Fibroblast of lung (primary cell): Measurements from ENCODE around the gene CILP. TPM values are rescaled to one million over a fixed set of nuclear protein-coding genes. Genes with fewer than 3 reads are reported as not detected.

ENCODE experiments used
- DNase-seq, 2 donors: peaks; one replicate each; pipeline versions ENCODE4 v3.0.0 to v3.0.0-alpha.2; 2010; ENCODE audit warnings: low read depth in 2 of 2
- H2AFZ ChIP-seq: 2 replicates; pipeline ENCODE4 v1.5.1; 2012; ENCODE audit warnings: low read length, control low read depth, inconsistent platforms
- H3K27ac ChIP-seq: 2 replicates; pipeline ENCODE4 v1.5.1; 2011; ENCODE audit warnings: low read length, control low read depth; ENCODE audit not compliant: insufficient read depth
- H3K27me3 ChIP-seq: 2 replicates; pipeline ENCODE4 v1.5.1; 2011; ENCODE audit warnings: mild to moderate bottlenecking, low read length; ENCODE audit not compliant: control insufficient read depth, insufficient read depth
- H3K36me3 ChIP-seq: 2 replicates; pipeline ENCODE4 v1.5.1; 2011; ENCODE audit warnings: low read length; ENCODE audit not compliant: control insufficient read depth, insufficient read depth
- H3K4me1 ChIP-seq: 2 replicates; pipeline ENCODE4 v1.5.1; 2011; ENCODE audit warnings: low read length; ENCODE audit not compliant: control insufficient read depth, insufficient read depth; ENCODE audit errors: extremely low read depth
- H3K4me2 ChIP-seq: 2 replicates; pipeline ENCODE4 v1.5.1; 2011; ENCODE audit warnings: low read length, control low read depth; ENCODE audit not compliant: insufficient read depth; ENCODE audit errors: extremely low read depth
- H3K4me3 ChIP-seq, 4 experiments: fragments of 200-600 bp in 1 of 4; sonication (generic) in 1 of 4; replicated peaks in 1 of 4; 2 replicates each; pipeline ENCODE4 v1.5.1; 2011 to 2016; ENCODE audit warnings: low read length in 4 of 4, low read depth in 3 of 4, mild to moderate bottlenecking in 3 of 4, control low read depth in 2 of 4, inconsistent platforms in 1 of 4, mixed read lengths in 1 of 4; ENCODE audit not compliant: insufficient read depth in 1 of 4; ENCODE audit errors: control extremely low read depth in 1 of 4
- H3K79me2 ChIP-seq: 2 replicates; pipeline ENCODE4 v1.5.1; 2012; ENCODE audit warnings: mild to moderate bottlenecking, low read length, inconsistent platforms; ENCODE audit not compliant: control insufficient read depth, insufficient read depth
- H3K9ac ChIP-seq: 2 replicates; pipeline ENCODE4 v1.5.1; 2011; ENCODE audit warnings: mild to moderate bottlenecking, low read length, control low read depth; ENCODE audit not compliant: insufficient read depth
- H3K9me3 ChIP-seq: 2 replicates; pipeline ENCODE4 v1.5.1; 2012; ENCODE audit warnings: low read depth, low read length; ENCODE audit not compliant: control insufficient read depth, insufficient read depth
- H4K20me1 ChIP-seq: 2 replicates; pipeline ENCODE4 v1.5.1; 2011; ENCODE audit warnings: low read length; ENCODE audit not compliant: control insufficient read depth, insufficient read depth; ENCODE audit errors: extremely low read depth
- CTCF ChIP-seq, 2 donors: IDR thresholded peaks in 1 of 2; conservative IDR thresholded peaks in 1 of 2; 1 replicate in 1 of 2; 2 replicates in 1 of 2; pipeline ENCODE4 v1.5.1; 2011 to 2012; ENCODE audit warnings: low read length in 2 of 2, control low read depth in 1 of 2, inconsistent platforms in 1 of 2, low read depth in 1 of 2, mild to moderate bottlenecking in 1 of 2
- EZH2 ChIP-seq: IDR thresholded peaks from 2 replicates; pipeline ENCODE4 v1.5.1; 2012; ENCODE audit warnings: low read length, control low read depth, mild to moderate bottlenecking; ENCODE audit errors: missing control alignments
- polyA plus RNA-seq, 2 donors: library from polyadenylated mRNA; depleted of rRNA in 1 of 2; stranded (reverse) in 1 of 2; unstranded in 1 of 2; fragments of >200 nt; gene quantifications; 2 replicates each; pipeline ENCODE4 v1.2.1, GENCODE V29; 2011 to 2012; ENCODE audit warnings: missing spikeins in 1 of 2
- total RNA-seq: library from RNA; depleted of rRNA; stranded (reverse); fragments of >200 nt; gene quantifications from 2 replicates; pipeline ENCODE4 v1.2.1, GENCODE V29; 2014

The CILP gene
- total and polyA plus RNA-seq, 2 donors (not counting 1 experiment from before 2014, with no cell fraction given) = 0.06 to 0.17 TPM

- H3K36me3 ChIP-seq = peaks cover 1% of the 10 kb centered on the region
- H3K27me3 ChIP-seq = no peaks in the 10 kb centered on the region
- no peaks in the 10 kb centered on the region for H3K9me3 ChIP-seq
- H3K4me2 ChIP-seq = no peak overlapping the region
- H3K4me1 ChIP-seq = no peaks in the 10 kb centered on the region
- H4K20me1 ChIP-seq = no peaks in the 10 kb centered on the region
- no peak overlapping the region for H2AFZ ChIP-seq
- no peaks in the 10 kb centered on the region for H3K79me2 ChIP-seq
- no peak overlapping the region for H3K27ac ChIP-seq
- TF ChIP-seq CTCF (conservative IDR thresholded peaks at IDR 0.05 in 1 of 2, IDR thresholded peaks at IDR 0.05 in 1 of 2; ENCODE audit: low read depth in 1 of 2, low read length in 2 of 2) = no peak
- no peak for TF ChIP-seq EZH2
- no peak overlapping the region for H3K4me3 ChIP-seq
- no peak overlapping the region for H3K9ac ChIP-seq
- DNase-seq = no peak
Measured at GRCh38 chr15:65147902-65148301, 63.4 kb downstream of the CILP start.

- Histone ChIP-seq H3K27ac (no peak overlapping the region), H3K79me2 (no peaks in the 10 kb centered on the region), H2AFZ (no peak overlapping the region), H3K9me3 (no peaks in the 10 kb centered on the region), H3K27me3 (no peaks in the 10 kb centered on the region), H3K4me2 (no peak overlapping the region), H4K20me1 (no peaks in the 10 kb centered on the region), H3K9ac (no peak overlapping the region), H3K36me3 (no peaks in the 10 kb centered on the region), H3K4me3 (no peak overlapping the region), H3K4me1 (no peaks in the 10 kb centered on the region)
- DNase-seq = no peak
- TF ChIP-seq CTCF (conservative IDR thresholded peaks at IDR 0.05 in 1 of 2, IDR thresholded peaks at IDR 0.05 in 1 of 2; ENCODE audit: low read depth in 1 of 2, low read length in 2 of 2) (no peak), EZH2 (no peak)
Measured at GRCh38 chr15:65146438-65146837, 64.8 kb downstream of the CILP start.

Other genes with a start within 250 kb of the CILP start
- gene SPG21, start 221.6 kb downstream of the CILP start, total RNA-seq = 68.4 and 90.4 TPM in 2 replicates
- 89.9 and 95.3 TPM in 2 replicates for gene SPG21, start 221.6 kb downstream of the CILP start, polyA plus RNA-seq
- 17.0 and 17.5 TPM in 2 replicates for gene MTFMT, start 181.8 kb downstream of the CILP start, total RNA-seq
- gene MTFMT, start 181.8 kb downstream of the CILP start, polyA plus RNA-seq = 12.6 and 16.6 TPM in 2 replicates
- gene SLC51B, start 166.1 kb downstream of the CILP start, total RNA-seq = 0.51 and 0.66 TPM in 2 replicates
- gene SLC51B, start 166.1 kb downstream of the CILP start, polyA plus RNA-seq = 0.98 and 1.2 TPM in 2 replicates
- gene RASL12, start 143.5 kb downstream of the CILP start, total RNA-seq = 49.3 and 50.5 TPM in 2 replicates
- gene RASL12, start 143.5 kb downstream of the CILP start, polyA plus RNA-seq = 9.1 and 16.9 TPM in 2 replicates
- gene KBTBD13, start 134.7 kb downstream of the CILP start, total RNA-seq = not detected in 2 replicates
- gene KBTBD13, start 134.7 kb downstream of the CILP start, polyA plus RNA-seq = 0.02 TPM in 1 of 2 replicates, not detected in the other
- gene UBAP1L, start 96.3 kb downstream of the CILP start, total RNA-seq = 0.99 and 1.0 TPM in 2 replicates
- 0.18 and 0.33 TPM in 2 replicates for gene UBAP1L, start 96.3 kb downstream of the CILP start, polyA plus RNA-seq
- gene PDCD7, start 77.7 kb downstream of the CILP start, total RNA-seq = 17.0 and 18.5 TPM in 2 replicates
- 21.7 and 23.0 TPM in 2 replicates for gene PDCD7, start 77.7 kb downstream of the CILP start, polyA plus RNA-seq
- gene CLPX, start 26.1 kb downstream of the CILP start, total RNA-seq = 36.2 and 42.1 TPM in 2 replicates
- gene CLPX, start 26.1 kb downstream of the CILP start, polyA plus RNA-seq = 50.4 and 53.4 TPM in 2 replicates
- gene PARP16, start 75.4 kb upstream of the CILP start, total RNA-seq = 2.6 and 3.6 TPM in 2 replicates
- gene PARP16, start 75.4 kb upstream of the CILP start, polyA plus RNA-seq = 2.9 and 4.9 TPM in 2 replicates
- gene RNU5A-1, start 84.6 kb upstream of the CILP start, total RNA-seq = not detected in 2 replicates
- not detected in 2 replicates for gene RNU5A-1, start 84.6 kb upstream of the CILP start, polyA plus RNA-seq
- gene RNU5B-1, start 93.2 kb upstream of the CILP start, total RNA-seq = not detected in 2 replicates
- not detected in 2 replicates for gene RNU5B-1, start 93.2 kb upstream of the CILP start, polyA plus RNA-seq
- not detected in 2 replicates for gene IGDCC3, start 166.5 kb upstream of the CILP start, total RNA-seq
- 0.15 TPM in 1 of 2 replicates, not detected in the other for gene IGDCC3, start 166.5 kb upstream of the CILP start, polyA plus RNA-seq
- gene IGDCC4, start 211.5 kb upstream of the CILP start, total RNA-seq = 2.8 and 5.6 TPM in 2 replicates
- 0.93 and 0.94 TPM in 2 replicates for gene IGDCC4, start 211.5 kb upstream of the CILP start, polyA plus RNA-seq